ENCODE measurements around the gene CCDC191. TPM values are rescaled to one million over a fixed set of nuclear protein-coding genes. Genes with fewer than 3 reads are reported as not detected.

The CCDC191 gene
- total RNA-seq, 4 donors from 2014 or later, result 3.3 to 25.6 (median 7.4) TPM

DNA sequence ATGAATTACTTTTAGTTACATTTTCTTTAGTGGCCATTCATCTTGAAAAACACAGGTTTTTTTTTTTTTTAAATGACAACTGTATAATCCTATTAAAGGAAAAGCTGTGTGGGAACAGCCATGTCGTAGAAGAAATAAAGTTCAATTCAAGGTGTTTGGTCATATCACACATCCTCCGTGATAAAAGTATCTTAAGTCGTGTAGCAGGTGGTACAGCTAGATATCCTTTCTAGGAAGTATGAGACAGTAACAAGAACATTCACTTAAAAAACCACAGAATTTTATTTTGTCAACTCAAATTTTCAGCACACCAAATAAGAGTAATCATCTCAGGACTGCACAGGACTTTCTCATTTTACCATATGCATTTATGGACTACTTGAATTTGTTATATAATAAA is 92.4 kb downstream of the CCDC191 start:
- no peaks in the 10 kb centered on the region for H3K9me3 ChIP-seq
- no peak for TF ChIP-seq POLR2A (IDR thresholded peaks at IDR 0.05)
- TF ChIP-seq, protein P1, sequence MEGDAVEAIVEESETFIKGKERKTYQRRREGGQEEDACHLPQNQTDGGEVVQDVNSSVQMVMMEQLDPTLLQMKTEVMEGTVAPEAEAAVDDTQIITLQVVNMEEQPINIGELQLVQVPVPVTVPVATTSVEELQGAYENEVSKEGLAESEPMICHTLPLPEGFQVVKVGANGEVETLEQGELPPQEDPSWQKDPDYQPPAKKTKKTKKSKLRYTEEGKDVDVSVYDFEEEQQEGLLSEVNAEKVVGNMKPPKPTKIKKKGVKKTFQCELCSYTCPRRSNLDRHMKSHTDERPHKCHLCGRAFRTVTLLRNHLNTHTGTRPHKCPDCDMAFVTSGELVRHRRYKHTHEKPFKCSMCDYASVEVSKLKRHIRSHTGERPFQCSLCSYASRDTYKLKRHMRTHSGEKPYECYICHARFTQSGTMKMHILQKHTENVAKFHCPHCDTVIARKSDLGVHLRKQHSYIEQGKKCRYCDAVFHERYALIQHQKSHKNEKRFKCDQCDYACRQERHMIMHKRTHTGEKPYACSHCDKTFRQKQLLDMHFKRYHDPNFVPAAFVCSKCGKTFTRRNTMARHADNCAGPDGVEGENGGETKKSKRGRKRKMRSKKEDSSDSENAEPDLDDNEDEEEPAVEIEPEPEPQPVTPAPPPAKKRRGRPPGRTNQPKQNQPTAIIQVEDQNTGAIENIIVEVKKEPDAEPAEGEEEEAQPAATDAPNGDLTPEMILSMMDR (IDR thresholded peaks at IDR 0.05), result no peak
- no peak overlapping the region for H3K27ac ChIP-seq
- no peaks in the 10 kb centered on the region for H3K4me1 ChIP-seq
- H3K36me3 ChIP-seq, result peaks cover 0 to 7% (median 0%) of the 10 kb centered on the region in 3 donors
- no peak overlapping the region for H3K4me3 ChIP-seq
- H3K27me3 ChIP-seq, result no peaks in the 10 kb centered on the region
- no peak for DNase-seq

DNA sequence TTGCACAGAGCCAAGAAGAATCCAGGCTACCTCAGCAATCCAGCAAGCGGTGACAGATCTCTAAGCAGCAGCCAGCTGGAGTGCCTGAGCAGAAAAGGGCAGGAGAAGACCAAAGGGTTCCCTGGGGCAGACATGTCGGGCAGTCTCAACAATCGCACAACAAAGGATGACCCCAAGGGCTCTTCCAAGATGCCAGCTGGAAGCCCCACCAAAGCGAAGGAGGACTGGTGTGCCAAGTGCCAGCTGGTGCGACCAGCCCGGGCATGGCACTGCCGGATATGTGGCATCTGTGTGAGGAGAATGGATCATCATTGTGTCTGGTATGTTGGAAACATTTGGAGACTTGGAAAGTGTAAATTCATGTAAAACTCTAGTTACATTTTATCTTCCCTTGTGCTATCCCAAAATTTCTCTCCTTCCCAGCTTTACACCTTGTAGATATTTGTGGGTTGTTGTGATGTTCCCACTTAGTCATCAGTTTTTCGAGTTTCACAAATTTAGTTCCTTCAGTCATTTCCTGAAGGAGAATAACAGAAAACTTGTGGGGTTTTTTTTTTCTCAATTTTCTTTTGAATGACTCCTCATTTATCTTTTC is 102.1 kb downstream of the CCDC191 start:
- no peak overlapping the region for H3K27ac ChIP-seq
- H3K4me1 ChIP-seq, result no peaks in the 10 kb centered on the region
- TF ChIP-seq POLR2A (IDR thresholded peaks at IDR 0.05), result no peak
- TF ChIP-seq, protein P1 (IDR thresholded peaks at IDR 0.05), result no peak
- no peaks in the 10 kb centered on the region for H3K27me3 ChIP-seq
- H3K9me3 ChIP-seq, result no peaks in the 10 kb centered on the region
- H3K4me3 ChIP-seq, result no peak overlapping the region
- no peak for DNase-seq
- peaks cover 0 to 31% (median 0%) of the 10 kb centered on the region in 3 donors for H3K36me3 ChIP-seq

DNA sequence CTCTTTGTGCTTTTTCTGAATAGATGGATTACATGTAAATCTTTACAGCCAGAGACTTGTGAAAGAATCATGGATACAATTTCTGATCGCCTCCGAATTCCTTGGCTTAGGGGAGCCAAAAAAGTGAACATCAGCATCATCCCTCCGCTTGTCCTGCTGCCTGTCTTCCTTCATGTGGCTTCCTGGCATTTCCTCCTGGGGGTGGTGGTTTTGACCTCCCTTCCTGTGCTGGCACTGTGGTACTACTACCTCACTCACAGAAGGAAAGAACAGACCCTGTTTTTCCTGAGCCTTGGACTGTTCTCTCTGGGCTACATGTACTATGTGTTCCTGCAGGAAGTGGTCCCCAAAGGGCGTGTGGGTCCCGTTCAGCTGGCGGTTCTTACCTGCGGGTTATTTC is 102.6 kb downstream of the CCDC191 start:
- DNase-seq, result no peak
- TF ChIP-seq POLR2A (IDR thresholded peaks at IDR 0.05), result no peak
- TF ChIP-seq, protein P1 (IDR thresholded peaks at IDR 0.05), result no peak
- Histone ChIP-seq H3K36me3 (peaks cover 0 to 30% (median 0%) of the 10 kb centered on the region in 3 donors), H3K27me3 (no peaks in the 10 kb centered on the region), H3K9me3 (no peaks in the 10 kb centered on the region), H3K4me1 (peaks cover 0 to 3% (median 0%) of the 10 kb centered on the region in 4 donors), H3K4me3 (no peak overlapping the region), H3K27ac (no peak overlapping the region)

DNA sequence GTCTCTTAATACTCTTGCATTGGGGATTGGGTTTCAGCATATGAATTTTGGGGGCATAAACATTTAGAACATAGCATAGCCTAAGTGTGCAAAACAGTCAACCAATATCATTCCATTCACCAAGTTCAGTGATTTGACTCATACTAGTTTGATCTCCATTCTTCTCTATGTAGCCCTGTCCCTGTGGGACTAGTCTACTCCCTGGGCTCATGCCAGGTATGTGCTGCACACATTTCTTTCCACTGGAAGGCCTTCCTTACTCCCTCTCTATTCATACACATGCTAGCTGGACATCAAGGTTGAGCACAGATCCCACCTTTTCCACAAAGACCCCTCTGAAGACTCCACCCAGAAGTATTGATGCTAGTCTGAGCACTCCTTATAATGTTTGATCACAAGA is 103.4 kb downstream of the CCDC191 start:
- H3K27ac ChIP-seq, result no peak overlapping the region
- no peak for DNase-seq
- H3K4me3 ChIP-seq, result no peak overlapping the region
- H3K4me1 ChIP-seq, result peaks cover 0 to 6% (median 0%) of the 10 kb centered on the region in 4 donors
- TF ChIP-seq, protein P1 (IDR thresholded peaks at IDR 0.05), result no peak
- no peak for TF ChIP-seq POLR2A (IDR thresholded peaks at IDR 0.05)
- no peaks in the 10 kb centered on the region for H3K27me3 ChIP-seq
- H3K36me3 ChIP-seq, result peaks cover 0 to 22% (median 0%) of the 10 kb centered on the region in 3 donors
- no peaks in the 10 kb centered on the region for H3K9me3 ChIP-seq

DNA sequence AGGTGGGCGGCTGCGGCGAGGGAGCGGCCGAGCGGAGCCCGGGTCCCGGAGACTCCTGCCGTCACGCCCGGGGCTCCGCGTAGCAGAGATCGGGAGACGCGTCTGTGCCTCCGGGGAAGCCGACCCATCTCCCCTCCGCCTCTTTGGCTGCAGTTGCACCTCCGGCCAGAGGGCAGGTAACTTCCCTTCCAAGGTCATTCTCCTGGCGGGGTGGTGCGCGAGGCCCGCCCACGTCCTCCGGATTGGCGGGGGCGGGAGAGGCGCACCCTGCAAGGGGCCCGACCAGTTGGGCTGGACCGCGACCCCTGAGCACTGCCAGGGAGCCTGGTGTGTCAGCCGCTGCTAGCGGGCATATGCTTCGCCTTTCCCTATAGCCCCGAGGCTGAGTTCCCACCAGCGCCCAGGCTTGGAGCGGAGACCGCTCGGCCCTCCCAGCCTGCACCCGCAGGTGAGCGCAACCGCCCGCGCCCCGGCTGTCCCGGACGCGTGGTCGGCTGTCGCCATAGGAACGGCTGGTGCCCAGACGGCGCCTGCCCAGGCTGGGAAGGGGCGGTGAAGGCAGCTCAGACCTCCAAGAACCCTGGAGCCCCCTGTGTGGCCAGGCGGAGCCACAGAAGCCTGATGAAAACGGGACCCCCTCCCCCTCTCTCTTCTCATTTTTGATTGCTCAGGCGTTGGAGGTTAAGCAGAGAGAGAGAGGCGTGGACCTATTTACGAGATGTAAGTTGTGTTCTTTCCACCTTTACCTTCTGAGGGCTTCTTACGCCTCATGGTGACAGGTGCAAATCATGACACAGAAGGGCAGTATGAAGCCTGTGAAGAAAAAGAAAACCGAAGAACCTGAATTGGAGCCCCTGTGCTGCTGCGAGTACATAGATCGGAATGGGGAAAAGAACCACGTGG is 108.1 kb downstream of the CCDC191 start:
- Histone ChIP-seq H3K4me3 (peak overlapping the region; percentile 65 to 87 (median 86)), H3K4me1 (peaks cover 0 to 6% (median 0%) of the 10 kb centered on the region in 4 donors), H3K9me3 (no peaks in the 10 kb centered on the region), H3K27ac (peak overlapping the region; percentile 56 to 84 (median 65)), H3K27me3 (no peaks in the 10 kb centered on the region), H3K36me3 (peaks cover 0 to 10% (median 0%) of the 10 kb centered on the region in 3 donors)
- TF ChIP-seq, protein P1 (IDR thresholded peaks at IDR 0.05), result peak in 2 of 6 experiments; percentile 15 to 23
- TF ChIP-seq POLR2A (IDR thresholded peaks at IDR 0.05), result peak in 1 of 2 donors; percentile 49
- peak; percentile 48 to 77 (median 69) for DNase-seq

Measured in Peyer's patch (tissue), 4 donors.